BLaER1 treated with 17β-estradiol and CSF1 and Interleukin-3, amounts not matched to agents 10 nM and 100 nM (cell line): ENCODE measurements around the gene ATAD5.
A peak's percentile ranks its signal among the peaks of the same experiment; 100 is the strongest.

Source experiments
- H3K27ac ChIP-seq, 11 experiments: shearing (Covaris generic); formaldehyde crosslinking; 2 replicates each; pipeline ENCODE4 v1.8.1; 2022
- H3K27me3 ChIP-seq, 11 experiments: shearing (Covaris generic); formaldehyde crosslinking; 2 replicates each; pipeline ENCODE4 v1.8.1; 2022
- H3K36me3 ChIP-seq, 11 experiments: shearing (Covaris generic); formaldehyde crosslinking; 2 replicates each; pipeline ENCODE4 v1.8.1; 2022
- H3K4me1 ChIP-seq, 10 experiments: shearing (Covaris generic); formaldehyde crosslinking; 2 replicates each; pipeline ENCODE4 v1.8.1; 2022
- H3K4me2 ChIP-seq, 11 experiments: shearing (Covaris generic); formaldehyde crosslinking; 2 replicates each; pipeline ENCODE4 v1.8.1; 2022
- H3K4me3 ChIP-seq, 10 experiments: shearing (Covaris generic); formaldehyde crosslinking; 2 replicates each; pipeline ENCODE4 v1.8.1; 2022
- H3K9ac ChIP-seq, 11 experiments: shearing (Covaris generic); formaldehyde crosslinking; 2 replicates each; pipeline ENCODE4 v1.8.1; 2022
- H3K9me3 ChIP-seq, 11 experiments: shearing (Covaris generic); formaldehyde crosslinking; replicated peaks in 1 of 11; 2 replicates each; pipeline ENCODE4 v1.8.1; 2022
- H4K20me1 ChIP-seq, 11 experiments: shearing (Covaris generic); formaldehyde crosslinking; 2 replicates each; pipeline ENCODE4 v1.8.1; 2022
- Cebpa-rat ChIP-seq, 11 experiments: shearing (Covaris generic); IDR thresholded peaks; 2 replicates each; pipeline ENCODE4 v1.8.1; 2022

ATAD5 gene

DNA sequence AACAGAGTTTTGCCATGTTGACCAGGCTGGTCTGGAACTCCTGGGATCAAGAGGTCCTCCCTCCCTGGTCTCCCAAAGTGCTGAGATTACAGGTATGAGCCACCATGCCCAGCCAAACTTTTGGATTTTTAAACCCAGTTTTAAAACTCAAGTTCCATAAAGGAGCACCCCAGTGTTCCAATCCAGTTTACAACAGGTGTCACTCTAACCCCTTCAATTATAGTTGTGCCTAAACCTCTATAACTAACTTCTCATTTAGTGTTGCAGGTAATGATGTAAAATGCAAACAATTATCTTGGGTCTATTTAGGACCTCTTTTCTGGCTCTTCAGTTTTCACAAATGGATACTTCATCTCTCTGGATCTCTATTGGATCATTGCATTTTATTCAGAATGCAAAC lies 82.2 kb downstream of the ATAD5 start:
- no peak overlapping the region for H3K9ac ChIP-seq
- no peak overlapping the region for H3K27ac ChIP-seq
- H3K4me3 ChIP-seq: no peak overlapping the region
- H4K20me1 ChIP-seq: no peaks in the 10 kb centered on the region
- H3K4me2 ChIP-seq: no peak overlapping the region
- H3K36me3 ChIP-seq: peaks cover 0 to 10% (median 0%) of the 10 kb centered on the region in 11 experiments; a peak in 2 of 22 replicates
- H3K9me3 ChIP-seq: no peaks in the 10 kb centered on the region
- peaks cover 0 to 5% (median under 1%) of the 10 kb centered on the region in 10 experiments; a peak in 9 of 20 replicates for H3K4me1 ChIP-seq
- H3K27me3 ChIP-seq: no peaks in the 10 kb centered on the region
- TF ChIP-seq Cebpa-rat (IDR thresholded peaks at IDR 0.05): no peak

DNA sequence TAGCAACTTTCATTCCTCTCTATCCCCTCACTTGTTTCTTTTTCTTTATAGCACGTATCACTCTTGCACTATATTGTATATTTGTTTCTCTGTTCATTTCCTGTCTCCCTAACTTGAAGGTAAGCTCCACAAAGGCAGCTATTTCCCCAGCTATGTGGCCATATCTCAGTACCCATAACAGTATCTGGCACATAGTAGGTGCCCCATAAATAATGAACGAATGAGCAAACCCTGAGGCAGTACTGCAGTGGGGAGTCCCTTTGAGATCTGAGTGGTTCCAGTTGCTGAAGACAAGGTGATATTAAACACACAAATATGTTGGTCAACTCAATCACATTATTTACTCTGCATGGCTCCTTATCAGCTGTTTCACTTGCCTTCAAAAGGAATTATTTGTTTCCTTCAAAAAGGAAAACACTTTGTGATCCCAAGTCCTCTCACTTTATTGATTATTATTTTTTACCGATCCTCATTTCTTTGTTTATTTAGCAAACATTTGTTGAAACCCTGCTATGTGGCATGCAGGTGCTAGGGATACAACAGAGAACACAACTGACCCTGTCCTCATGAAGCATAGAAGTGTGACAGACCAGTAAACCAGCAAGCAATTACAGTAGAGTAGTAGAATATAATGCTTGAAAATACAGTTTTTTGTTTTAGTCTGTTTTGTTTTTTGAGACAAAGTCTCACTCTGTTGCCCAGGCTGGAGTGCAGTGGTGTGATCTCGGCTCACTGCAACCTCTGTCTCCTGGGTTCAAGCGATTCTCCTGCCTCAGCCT lies 84.3 kb downstream of the ATAD5 start:
- H3K27ac ChIP-seq: no peak overlapping the region
- peaks cover 0 to 2% (median 0%) of the 10 kb centered on the region in 10 experiments; a peak in 4 of 20 replicates for H3K4me1 ChIP-seq
- H3K9me3 ChIP-seq: no peaks in the 10 kb centered on the region
- H3K36me3 ChIP-seq: peaks cover 0 to 10% (median 0%) of the 10 kb centered on the region in 11 experiments; a peak in 2 of 22 replicates
- no peak for TF ChIP-seq Cebpa-rat (IDR thresholded peaks at IDR 0.05)
- no peak overlapping the region for H3K4me3 ChIP-seq
- H3K27me3 ChIP-seq: peaks cover 6 to 12% (median 11%) of the 10 kb centered on the region in 11 experiments; a peak in 20 of 22 replicates
- no peaks in the 10 kb centered on the region for H4K20me1 ChIP-seq
- no peak overlapping the region for H3K4me2 ChIP-seq
- no peak overlapping the region for H3K9ac ChIP-seq

DNA sequence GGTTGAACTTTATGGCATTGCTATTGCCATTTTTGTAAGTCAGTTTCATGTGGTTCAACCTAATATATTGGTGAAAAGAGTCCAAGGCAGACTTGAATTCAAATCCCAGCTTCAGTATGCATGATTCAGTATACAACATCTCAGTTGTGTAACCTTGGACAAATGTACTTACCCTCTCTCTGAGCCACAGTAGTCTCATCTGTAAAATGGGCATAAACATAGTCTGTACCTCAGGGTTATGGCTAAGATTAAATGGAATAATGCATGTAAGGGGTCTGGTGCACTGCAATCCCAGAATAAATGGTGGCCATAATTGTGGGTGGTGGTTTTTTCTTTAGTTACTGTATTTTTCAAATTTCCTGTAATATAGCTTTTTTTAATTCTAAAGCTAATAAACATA lies 85.3 kb downstream of the ATAD5 start:
- peaks cover 16 to 23% (median 21%) of the 10 kb centered on the region in 11 experiments for H3K27me3 ChIP-seq
- no peak overlapping the region for H3K9ac ChIP-seq
- H3K36me3 ChIP-seq: peaks cover 0 to 10% (median 0%) of the 10 kb centered on the region in 11 experiments; a peak in 2 of 22 replicates
- no peak overlapping the region for H3K27ac ChIP-seq
- H3K4me3 ChIP-seq: no peak overlapping the region
- no peaks in the 10 kb centered on the region for H4K20me1 ChIP-seq
- TF ChIP-seq Cebpa-rat (IDR thresholded peaks at IDR 0.05): no peak
- no peaks in the 10 kb centered on the region for H3K9me3 ChIP-seq
- no peak overlapping the region for H3K4me2 ChIP-seq
- H3K4me1 ChIP-seq: peaks cover 0 to 12% (median 0%) of the 10 kb centered on the region in 10 experiments; a peak in 6 of 20 replicates

DNA sequence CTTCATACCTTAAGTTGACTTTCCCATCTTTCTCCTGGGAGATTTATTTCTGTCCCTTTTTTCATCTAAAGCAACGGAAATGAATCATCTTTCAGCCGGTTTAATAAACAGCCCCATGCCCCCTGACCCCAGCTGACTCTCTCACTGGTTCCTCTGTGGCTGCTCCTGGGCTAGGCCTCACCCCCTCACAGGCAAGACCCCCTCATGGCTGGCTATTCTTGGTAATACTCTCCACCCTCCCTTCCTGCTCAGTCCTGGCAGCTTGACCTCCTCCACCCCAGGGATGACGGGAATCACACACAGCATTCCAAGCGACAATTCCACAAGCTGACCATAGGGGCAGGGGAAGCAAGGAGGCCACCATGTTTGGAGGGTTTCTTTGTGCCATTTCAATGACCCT lies 88.5 kb downstream of the ATAD5 start:
- H3K36me3 ChIP-seq: no peaks in the 10 kb centered on the region
- H3K27ac ChIP-seq: no peak overlapping the region
- no peak overlapping the region for H3K9ac ChIP-seq
- H3K4me2 ChIP-seq: no peak overlapping the region
- H4K20me1 ChIP-seq: no peaks in the 10 kb centered on the region
- H3K27me3 ChIP-seq: peaks cover 31 to 48% (median 47%) of the 10 kb centered on the region in 11 experiments
- no peak overlapping the region for H3K4me3 ChIP-seq
- H3K4me1 ChIP-seq: peaks cover 0 to 14% (median 0%) of the 10 kb centered on the region in 10 experiments; a peak in 6 of 20 replicates
- no peaks in the 10 kb centered on the region for H3K9me3 ChIP-seq
- TF ChIP-seq Cebpa-rat (IDR thresholded peaks at IDR 0.05): no peak

DNA sequence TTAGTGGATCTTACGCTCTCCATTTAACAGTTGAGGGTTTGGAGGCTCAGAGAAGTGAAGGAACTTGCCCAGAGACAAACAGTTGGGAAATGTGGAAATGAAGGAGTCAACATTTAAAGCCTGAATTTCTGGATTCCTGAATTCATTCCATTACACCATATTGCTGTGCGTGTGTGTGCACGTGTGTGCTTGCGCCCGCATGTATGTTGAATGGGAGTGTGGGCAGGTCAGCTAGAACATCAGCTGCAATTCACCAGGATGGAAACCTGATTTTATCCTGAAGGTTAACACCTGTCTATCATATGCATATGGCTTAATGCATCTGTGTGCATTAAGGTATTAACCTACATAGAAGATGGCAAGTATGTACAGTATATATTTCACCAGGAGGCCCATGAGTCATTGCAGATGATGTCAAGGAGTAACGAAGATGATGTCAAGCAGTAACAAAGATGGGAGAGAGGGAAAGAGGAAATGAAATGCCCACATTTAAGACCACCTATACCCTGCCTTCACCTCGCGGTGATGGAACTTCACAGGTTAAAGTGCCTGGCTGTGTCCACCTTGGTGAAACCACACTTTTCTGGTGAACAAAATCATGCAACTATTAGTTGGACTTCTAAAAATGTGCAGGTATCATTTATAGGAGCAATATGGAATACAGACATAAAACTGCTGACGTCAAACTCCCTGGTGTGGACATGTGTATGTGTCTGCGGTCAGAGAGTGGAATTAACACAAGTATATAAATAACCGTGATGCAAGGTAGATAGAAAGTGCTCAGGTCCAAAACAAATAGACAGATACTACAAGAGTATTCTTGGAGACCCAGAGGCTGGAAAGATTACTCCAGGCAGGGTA lies 89.1 kb downstream of the ATAD5 start:
- TF ChIP-seq Cebpa-rat (IDR thresholded peaks at IDR 0.05): no peak
- peak overlapping the region in 3 of 11 experiments; percentile 54 to 82 (median 71); a peak in 4 of 22 replicates for H3K4me2 ChIP-seq
- no peak overlapping the region for H3K27ac ChIP-seq

DNA sequence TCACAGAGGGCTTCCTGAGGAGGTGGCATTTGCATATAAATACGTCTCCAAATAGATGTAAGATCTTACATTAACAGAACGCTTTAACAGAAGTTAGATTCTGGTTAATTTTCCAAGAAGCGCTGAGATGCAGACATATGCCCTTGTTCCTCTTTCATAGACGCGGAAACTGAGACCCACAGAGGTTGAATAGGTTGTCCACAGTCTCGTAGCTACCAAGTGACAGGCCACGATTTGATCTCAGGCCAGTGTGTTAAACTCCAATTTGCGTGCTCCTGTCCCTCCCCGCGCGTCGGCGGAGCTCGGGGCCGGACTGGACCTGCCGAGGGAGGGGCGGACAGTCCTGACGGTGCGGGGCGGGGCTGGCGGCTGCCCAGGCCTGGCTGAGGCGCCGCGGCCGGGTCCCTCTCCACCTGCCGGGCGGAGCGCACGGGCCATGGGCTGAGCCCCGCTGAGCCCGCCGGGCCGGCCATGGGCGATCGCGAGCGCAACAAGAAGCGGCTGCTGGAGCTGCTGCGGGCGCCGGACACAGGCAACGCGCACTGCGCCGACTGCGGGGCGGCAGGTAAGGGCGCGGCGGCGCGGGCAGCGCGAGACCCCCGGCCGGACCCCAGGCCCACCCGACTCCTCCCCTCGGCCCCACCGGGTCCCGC lies 89.9 kb downstream of the ATAD5 start, which contains the start of gene ADAP2:
Gene ADAP2 (plus strand): TSS at position 402 of the 653 bp plus-strand sequence. CDS start 70 bp downstream, at position 472.
- Histone ChIP-seq H3K4me2 (peak within 1 kb of the TSS in 4 of 11 experiments; percentile 12 to 82 (median 62); a peak in 6 of 22 replicates), H3K9me3 (no peaks in the 10 kb centered on the region), H3K9ac (peak within 1 kb of the TSS in 2 of 11 experiments; percentile 16 to 50; a peak in 2 of 22 replicates), H3K27me3 (peaks cover 31 to 48% (median 47%) of the 10 kb centered on the region in 11 experiments), H3K4me1 (peaks cover 0 to 28% (median 0%) of the 10 kb centered on the region in 10 experiments; a peak in 8 of 20 replicates), H4K20me1 (no peaks in the 10 kb centered on the region), H3K36me3 (no peaks in the 10 kb centered on the region), H3K4me3 (peak within 1 kb of the TSS in 3 of 10 experiments; percentile 8 to 40 (median 32); a peak in 5 of 20 replicates), H3K27ac (no peak within 1 kb of the TSS)
- no peak for TF ChIP-seq Cebpa-rat (IDR thresholded peaks at IDR 0.05)

More for the DNA sequence above, 89.1 kb downstream of the ATAD5 start:
- peak overlapping the region in 1 of 11 experiments; percentile 50; a peak in 1 of 22 replicates for H3K9ac ChIP-seq
- no peaks in the 10 kb centered on the region for H3K9me3 ChIP-seq
- no peaks in the 10 kb centered on the region for H3K36me3 ChIP-seq
- no peaks in the 10 kb centered on the region for H4K20me1 ChIP-seq
- peaks cover 0 to 20% (median 0%) of the 10 kb centered on the region in 10 experiments; a peak in 6 of 20 replicates for H3K4me1 ChIP-seq
- H3K4me3 ChIP-seq: no peak overlapping the region
- H3K27me3 ChIP-seq: peaks cover 31 to 48% (median 47%) of the 10 kb centered on the region in 11 experiments

DNA sequence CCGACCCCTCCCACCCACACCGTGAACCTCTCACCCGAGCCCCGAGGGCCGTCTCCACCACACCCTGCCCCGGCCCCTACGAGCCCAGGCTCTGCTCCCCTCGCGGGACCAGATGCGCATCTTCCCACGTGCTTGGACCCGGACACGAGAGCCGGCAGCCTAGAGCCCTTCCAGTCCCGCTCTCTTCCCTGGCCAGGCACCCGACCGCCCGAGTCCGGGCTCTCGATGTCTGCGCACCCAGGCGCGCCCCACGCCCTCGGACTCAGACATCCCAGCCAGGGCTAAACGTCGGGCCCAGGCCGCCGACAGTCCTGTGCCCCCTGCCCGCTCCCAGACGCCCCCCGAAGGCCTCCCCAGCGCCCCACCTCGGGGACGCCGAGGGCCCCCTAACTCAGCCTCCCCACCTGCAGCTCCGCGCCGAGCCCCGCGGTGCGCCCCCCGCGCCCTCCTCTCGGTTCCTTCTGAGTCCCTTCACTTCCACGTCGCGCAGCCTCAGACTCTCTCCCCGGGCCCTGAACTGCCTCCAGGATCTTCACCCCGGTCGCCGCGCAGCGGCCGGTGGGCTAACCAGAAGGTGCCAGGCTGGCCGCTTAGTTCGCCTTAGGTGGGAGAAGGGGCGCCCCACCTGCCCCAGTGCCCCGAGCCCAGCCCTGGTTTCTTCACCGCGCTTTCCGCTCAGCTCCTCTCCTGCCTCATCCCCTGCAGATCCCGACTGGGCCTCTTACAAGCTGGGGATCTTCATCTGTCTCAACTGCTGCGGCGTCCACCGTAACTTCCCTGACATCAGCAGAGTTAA lies 90.7 kb downstream of the ATAD5 start:
- no peak for TF ChIP-seq Cebpa-rat (IDR thresholded peaks at IDR 0.05)
- Histone ChIP-seq H3K27me3 (peaks cover 31 to 48% (median 47%) of the 10 kb centered on the region in 11 experiments), H3K4me2 (peak overlapping the region in 2 of 11 experiments; percentile 71 to 82; a peak in 3 of 22 replicates)

DNA sequence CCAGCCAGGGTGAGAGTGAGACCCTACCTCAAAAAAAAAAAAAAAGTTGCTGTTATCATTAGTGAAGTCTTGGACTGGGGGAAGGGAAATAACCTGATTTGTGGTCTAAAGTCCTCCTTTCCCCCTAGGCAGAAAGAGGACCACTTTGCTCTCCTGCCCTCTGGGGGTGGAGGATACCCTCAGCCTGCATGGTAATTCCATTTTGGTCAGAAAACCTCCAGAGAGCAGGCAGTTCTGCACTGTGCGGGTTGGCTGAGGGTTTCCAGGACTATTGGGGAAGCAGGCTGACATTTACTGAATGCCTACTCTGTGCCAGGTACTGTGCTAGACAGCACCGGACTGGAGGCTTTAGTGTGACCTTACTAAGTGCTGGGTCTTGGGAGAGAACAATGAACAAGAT lies 92.6 kb downstream of the ATAD5 start:
- Histone ChIP-seq H3K9ac (no peak overlapping the region), H3K4me3 (no peak overlapping the region), H4K20me1 (no peaks in the 10 kb centered on the region), H3K9me3 (no peaks in the 10 kb centered on the region), H3K27ac (no peak overlapping the region), H3K27me3 (peaks cover 31 to 48% (median 47%) of the 10 kb centered on the region in 11 experiments), H3K4me1 (peaks cover 0 to 53% (median 0%) of the 10 kb centered on the region in 10 experiments; a peak in 8 of 20 replicates), H3K36me3 (no peaks in the 10 kb centered on the region), H3K4me2 (no peak overlapping the region)
- no peak for TF ChIP-seq Cebpa-rat (IDR thresholded peaks at IDR 0.05)

More for the DNA sequence above, 90.7 kb downstream of the ATAD5 start:
- H3K4me1 ChIP-seq: peaks cover 0 to 35% (median 0%) of the 10 kb centered on the region in 10 experiments; a peak in 8 of 20 replicates
- H3K9ac ChIP-seq: no peak overlapping the region; a peak in 1 of 22 replicates
- no peaks in the 10 kb centered on the region for H4K20me1 ChIP-seq
- H3K36me3 ChIP-seq: no peaks in the 10 kb centered on the region
- peak overlapping the region in 1 of 10 experiments; percentile 40; a peak in 1 of 20 replicates for H3K4me3 ChIP-seq
- H3K9me3 ChIP-seq: no peaks in the 10 kb centered on the region
- H3K27ac ChIP-seq: no peak overlapping the region
